ENCODE results near the gene PLEK. TPM values are rescaled to one million over a fixed set of nuclear protein-coding genes. Genes with fewer than 3 reads are reported as not detected.

The PLEK gene
- total and polyA plus RNA-seq, 10 of the 15 experiments (the other 5 are each of a cell fraction or from before 2014, with no cell fraction given): 229 to 804 (median 362) TPM

DNA sequence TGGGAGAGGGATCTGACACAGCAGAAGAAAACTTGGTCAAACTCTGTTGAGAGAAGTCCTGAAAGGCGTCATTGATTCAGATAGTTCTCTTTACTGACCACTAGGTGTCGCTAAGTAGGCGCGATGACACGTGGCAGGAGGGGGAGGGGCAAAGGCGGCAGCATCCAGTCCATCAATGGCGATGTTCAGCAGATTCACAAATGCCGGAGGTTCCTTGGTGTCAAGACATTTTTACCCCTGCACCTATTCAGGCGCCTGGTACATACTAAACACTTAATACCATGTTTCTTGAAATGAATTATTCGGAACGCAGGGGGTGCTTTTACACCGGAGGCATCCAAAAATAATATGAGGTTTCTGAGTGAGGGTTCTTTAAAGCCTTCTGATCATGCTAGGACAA lies 3.0 kb upstream of the PLEK start:
- ChIA-PET POLR2A (interaction anchor here (1.0 to 5.8 kb wide), 5 partner anchors 9 to 78 kb away, joined by 3 to 47 read pairs (median 3); no protein-coding TSS in a partner anchor), SMC1A (ENCODE audit: uncharacterized antibody, unreplicated experiment) (interaction anchor here (0.9 to 10.7 kb wide), 10 partner anchors 17 to 102 kb away, joined by 3 to 166 read pairs (median 4); no protein-coding TSS in a partner anchor), CTCF (interaction anchor here (1.0 to 3.2 kb wide), 8 partner anchors 15 to 349 kb away, joined by 3 to 56 read pairs (median 6); no protein-coding TSS in a partner anchor), RAD21 (ENCODE audit: unreplicated experiment) (interaction anchor here (0.9 to 7.5 kb wide), 10 partner anchors 17 to 241 kb away, joined by 3 to 82 read pairs (median 4); partner anchors contain the start of gene PPP3R1)
- Histone ChIP-seq H3K27ac (ENCODE audit: control insufficient read depth, insufficient read depth) (peak overlapping the region; percentile 94), H4K20me1 (ENCODE audit: control insufficient read depth, insufficient read depth) (no peaks in the 10 kb centered on the region), H3K36me3 (ENCODE audit: control insufficient read depth in 2 of 2, insufficient read depth in 2 of 2, low read length in 1 of 2) (no peaks in the 10 kb centered on the region), H3K9me3 (replicated peaks; ENCODE audit: control insufficient read depth, insufficient read depth, low read length) (no peaks in the 10 kb centered on the region; the same call in 2 of the 3 replicates), H3K79me2 (ENCODE audit: control insufficient read depth, insufficient read depth, low read length) (peaks cover 46% of the 10 kb centered on the region), H3K27me3 (replicated peaks in 1 of 2; ENCODE audit: control insufficient read depth in 2 of 2, insufficient read depth in 2 of 2, low read length in 1 of 2) (no peaks in the 10 kb centered on the region), H3K9ac (ENCODE audit: control insufficient read depth, insufficient read depth, low read length) (peak overlapping the region; percentile 66), H2AFZ (ENCODE audit: control insufficient read depth, low read depth, low read length) (peak overlapping the region; percentile 75), H3K4me1 (ENCODE audit: control insufficient read depth, insufficient read depth, low read length) (peaks cover 21% of the 10 kb centered on the region), H3K4me3 (peak overlapping the region; percentile 33; the same call in 1 of the 2 replicates), H3K4me2 (ENCODE audit: control insufficient read depth, insufficient read depth) (peak overlapping the region; percentile 68)
- FAIRE-seq (peak; percentile 71), ATAC-seq (peak; percentile 54), DNase-seq (ENCODE audit: low read depth, low spot score) (peak; percentile 78)
- in situ Hi-C loops (cut with MboI): loop anchor here (5.0 kb wide), 2 partner anchors 80 to 240 kb away; no protein-coding TSS in a partner anchor
- 0% methylated on average over 12 of the region's 12 CpGs for WGBS (ENCODE audit: insufficient coverage, insufficient replicate concordance, low lambda C conversion rate, missing lambda C conversion rate)
- BruUV-seq (replicated peaks): no TSS peak
- intact Hi-C loops (cut with micrococcal nuclease; ENCODE audit: unreplicated experiment): loop anchor here (1.0 to 5.0 kb wide), 3 partner anchors 25 to 240 kb away; no protein-coding TSS in a partner anchor
- TF ChIP-seq CHD2 (IDR thresholded peaks at IDR 0.05; ENCODE audit: borderline replicate concordance, low read depth, low read length) (peak; percentile 95), CREB1 (IDR thresholded peaks at IDR 0.05; ENCODE audit: low read depth) (peak; percentile 84), HDGF (IDR thresholded peaks at IDR 0.05) (peak; percentile 49; the same call in 1 of the 2 replicates), POLR2AphosphoS5 (IDR thresholded peaks at IDR 0.05; ENCODE audit: low read length) (peak; percentile 78), BMI1 (IDR thresholded peaks at IDR 0.05; ENCODE audit: borderline replicate concordance) (no peak), CREM (IDR thresholded peaks at IDR 0.05; ENCODE audit: low read depth) (peak; percentile 92), MYC (IDR thresholded peaks at IDR 0.05; ENCODE audit: insufficient read depth, insufficient read length, insufficient replicate concordance, low read length, severe bottlenecking) (peak; percentile 91), EZH2 (IDR thresholded peaks at IDR 0.05; ENCODE audit: borderline replicate concordance, control insufficient read depth, low read depth, low read length) (no peak), ZNF274 (IDR thresholded peaks at IDR 0.05; ENCODE audit: insufficient read depth, insufficient read length) (no peak), POLR2A (IDR thresholded peaks at IDR 0.05; ENCODE audit: low read depth, low read length) (peak; percentile 68), PAX8 (IDR thresholded peaks at IDR 0.05) (no peak), YBX1 (IDR thresholded peaks at IDR 0.05) (no peak), USF1 (IDR thresholded peaks at IDR 0.05; ENCODE audit: borderline replicate concordance, extremely low read length, insufficient read depth, low read depth, low read length) (peak; percentile 83), NR2F1 (conservative IDR thresholded peaks at IDR 0.05) (no peak), POU2F2 (IDR thresholded peaks at IDR 0.05; ENCODE audit: borderline replicate concordance, low read depth, low read length) (peak; percentile 86; the same call in 1 of the 3 replicates), RAD51 (IDR thresholded peaks at IDR 0.05) (peak; percentile 84), CHD4 (IDR thresholded peaks at IDR 0.05) (no peak)
- TF ChIP-seq, protein P1, sequence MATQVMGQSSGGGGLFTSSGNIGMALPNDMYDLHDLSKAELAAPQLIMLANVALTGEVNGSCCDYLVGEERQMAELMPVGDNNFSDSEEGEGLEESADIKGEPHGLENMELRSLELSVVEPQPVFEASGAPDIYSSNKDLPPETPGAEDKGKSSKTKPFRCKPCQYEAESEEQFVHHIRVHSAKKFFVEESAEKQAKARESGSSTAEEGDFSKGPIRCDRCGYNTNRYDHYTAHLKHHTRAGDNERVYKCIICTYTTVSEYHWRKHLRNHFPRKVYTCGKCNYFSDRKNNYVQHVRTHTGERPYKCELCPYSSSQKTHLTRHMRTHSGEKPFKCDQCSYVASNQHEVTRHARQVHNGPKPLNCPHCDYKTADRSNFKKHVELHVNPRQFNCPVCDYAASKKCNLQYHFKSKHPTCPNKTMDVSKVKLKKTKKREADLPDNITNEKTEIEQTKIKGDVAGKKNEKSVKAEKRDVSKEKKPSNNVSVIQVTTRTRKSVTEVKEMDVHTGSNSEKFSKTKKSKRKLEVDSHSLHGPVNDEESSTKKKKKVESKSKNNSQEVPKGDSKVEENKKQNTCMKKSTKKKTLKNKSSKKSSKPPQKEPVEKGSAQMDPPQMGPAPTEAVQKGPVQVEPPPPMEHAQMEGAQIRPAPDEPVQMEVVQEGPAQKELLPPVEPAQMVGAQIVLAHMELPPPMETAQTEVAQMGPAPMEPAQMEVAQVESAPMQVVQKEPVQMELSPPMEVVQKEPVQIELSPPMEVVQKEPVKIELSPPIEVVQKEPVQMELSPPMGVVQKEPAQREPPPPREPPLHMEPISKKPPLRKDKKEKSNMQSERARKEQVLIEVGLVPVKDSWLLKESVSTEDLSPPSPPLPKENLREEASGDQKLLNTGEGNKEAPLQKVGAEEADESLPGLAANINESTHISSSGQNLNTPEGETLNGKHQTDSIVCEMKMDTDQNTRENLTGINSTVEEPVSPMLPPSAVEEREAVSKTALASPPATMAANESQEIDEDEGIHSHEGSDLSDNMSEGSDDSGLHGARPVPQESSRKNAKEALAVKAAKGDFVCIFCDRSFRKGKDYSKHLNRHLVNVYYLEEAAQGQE (IDR thresholded peaks at IDR 0.05; ENCODE audit: low read depth, low read length): no peak; the same call in 1 of the 2 replicates
- TF ChIP-seq, protein P2, sequence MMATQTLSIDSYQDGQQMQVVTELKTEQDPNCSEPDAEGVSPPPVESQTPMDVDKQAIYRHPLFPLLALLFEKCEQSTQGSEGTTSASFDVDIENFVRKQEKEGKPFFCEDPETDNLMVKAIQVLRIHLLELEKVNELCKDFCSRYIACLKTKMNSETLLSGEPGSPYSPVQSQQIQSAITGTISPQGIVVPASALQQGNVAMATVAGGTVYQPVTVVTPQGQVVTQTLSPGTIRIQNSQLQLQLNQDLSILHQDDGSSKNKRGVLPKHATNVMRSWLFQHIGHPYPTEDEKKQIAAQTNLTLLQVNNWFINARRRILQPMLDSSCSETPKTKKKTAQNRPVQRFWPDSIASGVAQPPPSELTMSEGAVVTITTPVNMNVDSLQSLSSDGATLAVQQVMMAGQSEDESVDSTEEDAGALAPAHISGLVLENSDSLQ (IDR thresholded peaks at IDR 0.05): peak; percentile 86

Measured in GM12878 (cell line).